Effector CD4-positive, alpha-beta T cell (primary cell): ENCODE data around the gene CDH13.

Source experiments
- DNase-seq: peaks from one replicate; pipeline ENCODE4 v3.0.0-alpha.2; 2020

CDH13 gene

DNA sequence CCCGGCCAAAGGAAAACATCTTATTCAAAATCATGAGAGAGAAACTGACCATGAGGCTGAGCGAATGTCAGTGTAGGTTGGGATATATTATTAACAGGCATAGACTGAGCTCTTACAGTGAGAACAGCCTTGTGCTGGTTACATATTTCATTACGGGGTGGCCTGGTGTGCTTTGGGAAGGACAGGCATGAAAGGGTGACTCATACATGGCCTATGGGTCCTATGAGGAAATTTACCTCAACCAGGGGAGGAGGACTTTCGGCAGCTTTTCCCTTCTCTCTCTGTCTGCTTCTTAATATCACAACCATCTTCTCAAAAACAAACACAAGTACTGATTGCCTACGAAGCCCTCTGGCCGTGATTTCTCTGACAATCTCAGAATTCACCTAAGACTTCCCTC, 579.1 kb downstream of the CDH13 start:
- no peak for DNase-seq

DNA sequence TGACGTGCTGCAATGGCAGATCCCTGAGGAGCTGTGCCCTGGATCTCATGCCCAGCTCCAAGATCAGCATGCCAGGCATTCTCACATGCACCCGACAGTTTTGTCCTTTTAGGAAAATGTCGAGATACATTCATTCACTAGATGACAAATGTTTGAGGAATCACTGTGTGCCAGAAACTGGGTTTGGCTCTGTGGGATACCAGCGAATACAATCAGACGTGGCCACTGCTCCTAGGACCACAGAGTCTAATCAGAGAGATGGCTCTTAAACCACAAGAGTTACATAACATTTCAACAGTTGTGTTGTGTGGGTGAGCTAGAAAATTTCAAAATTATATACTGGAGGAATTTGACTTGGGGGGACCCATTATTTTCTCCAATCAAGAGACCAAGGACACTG, 579.7 kb downstream of the CDH13 start:
- no peak for DNase-seq

DNA sequence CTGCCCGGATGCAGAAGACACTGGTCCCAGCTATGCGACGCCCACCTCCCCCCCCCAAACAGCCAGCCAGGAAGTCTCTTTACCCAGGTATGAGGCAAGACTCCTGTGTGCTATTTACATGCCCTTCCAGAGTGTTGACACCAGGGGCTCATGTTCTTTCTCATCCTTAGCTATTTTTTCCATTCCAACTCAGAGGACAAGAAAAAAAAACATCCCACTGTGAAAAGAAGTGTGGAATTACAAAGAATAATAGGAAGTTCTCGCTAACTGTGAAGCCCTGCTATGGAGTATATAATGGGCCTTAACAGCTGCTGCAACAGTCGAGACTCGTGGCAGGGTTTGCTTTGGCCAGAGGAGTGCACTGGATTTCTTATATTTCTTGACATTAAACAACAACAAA, 584.9 kb downstream of the CDH13 start:
- no peak for DNase-seq

DNA sequence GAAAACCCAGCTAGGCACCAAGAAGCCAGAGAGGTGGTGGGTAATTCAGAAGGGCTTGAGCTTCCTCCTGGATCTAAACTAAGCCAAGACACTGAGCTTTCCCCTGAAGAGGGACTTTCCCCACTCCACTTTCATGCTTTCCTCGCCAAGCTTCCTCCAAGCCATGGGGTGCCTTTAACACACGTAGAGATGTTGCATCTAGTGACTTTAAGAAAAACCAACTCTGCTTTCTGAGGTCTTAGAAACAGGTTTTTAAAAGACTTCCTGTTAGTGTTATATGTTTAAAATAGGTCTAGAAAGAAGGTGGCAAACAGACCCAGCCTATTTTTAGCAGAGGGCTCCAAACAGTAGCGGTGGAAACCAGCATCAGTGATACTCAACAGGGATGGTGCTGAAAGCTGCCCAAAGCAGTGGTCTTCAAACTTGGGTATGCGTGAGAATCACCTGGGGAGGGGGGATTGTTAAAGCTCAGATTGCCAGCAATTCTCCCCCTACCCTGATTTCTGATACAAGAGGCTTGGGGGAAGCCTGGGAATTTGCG, 585.6 kb downstream of the CDH13 start:
- DNase-seq: no peak

DNA sequence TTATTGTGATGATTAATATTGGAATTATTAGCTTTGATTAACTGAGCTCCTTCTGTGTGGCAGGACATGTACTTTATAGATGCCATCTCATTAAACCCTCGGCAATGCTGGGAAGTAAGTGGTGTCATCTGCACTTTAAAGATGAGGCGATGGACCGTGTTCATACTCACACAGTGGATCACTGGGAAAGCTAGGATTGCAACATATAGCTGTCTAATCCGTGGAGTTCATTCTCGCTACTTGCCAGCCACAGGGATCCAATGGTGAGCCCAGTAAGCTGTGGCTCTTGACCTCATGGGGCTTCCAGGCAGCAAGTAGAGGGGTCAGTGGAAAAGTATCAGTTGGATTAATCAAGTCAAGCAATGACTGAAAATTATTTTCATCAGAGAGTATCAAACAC, 587.9 kb downstream of the CDH13 start:
- DNase-seq: no peak

DNA sequence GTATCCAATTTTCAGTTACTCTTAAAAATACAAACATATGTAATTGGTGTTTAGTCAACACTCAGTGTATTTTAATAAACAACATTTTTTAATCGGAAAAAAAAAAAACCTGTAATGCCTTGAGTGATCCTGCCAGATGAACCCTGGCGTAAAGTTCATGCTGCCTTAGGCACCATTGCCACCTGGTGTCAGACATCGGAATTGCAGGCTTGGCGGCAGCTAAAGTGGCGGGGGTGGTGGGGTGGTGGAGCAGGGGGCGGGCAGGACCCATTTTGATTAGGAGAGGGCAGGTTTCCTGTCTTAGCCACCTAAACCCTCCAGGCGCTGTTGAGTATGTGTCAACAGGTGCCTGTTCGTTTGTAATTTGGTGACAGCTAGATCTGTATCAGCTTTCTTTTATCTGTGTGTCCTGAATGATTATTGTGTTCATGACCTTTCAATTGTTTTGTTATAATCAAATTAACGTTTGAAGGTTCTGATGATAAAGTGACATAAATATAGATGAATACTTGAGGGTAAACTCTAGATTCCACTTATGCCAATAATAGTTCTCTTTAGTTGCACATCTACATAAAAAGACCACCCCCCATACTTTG, 588.7 kb downstream of the CDH13 start:
- DNase-seq: peak; percentile 12

DNA sequence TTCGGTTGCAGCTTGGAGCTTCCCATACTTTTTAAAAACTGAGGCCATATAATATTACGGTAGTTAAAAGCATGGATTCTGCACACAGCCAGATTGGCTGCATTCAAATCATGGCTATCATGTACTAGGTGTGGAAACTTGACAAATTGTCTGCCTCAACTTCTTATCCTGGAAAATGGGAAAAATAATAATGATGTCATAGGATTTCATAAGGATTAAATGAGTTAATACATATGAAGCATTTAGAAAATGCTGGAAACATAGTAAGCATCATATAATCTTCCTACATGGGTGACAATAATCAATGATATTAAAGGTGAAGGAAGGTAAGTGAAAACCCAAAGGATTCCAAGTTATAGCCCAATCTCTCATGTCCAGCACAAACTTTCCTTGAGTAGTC, 592.5 kb downstream of the CDH13 start:
- DNase-seq: no peak

DNA sequence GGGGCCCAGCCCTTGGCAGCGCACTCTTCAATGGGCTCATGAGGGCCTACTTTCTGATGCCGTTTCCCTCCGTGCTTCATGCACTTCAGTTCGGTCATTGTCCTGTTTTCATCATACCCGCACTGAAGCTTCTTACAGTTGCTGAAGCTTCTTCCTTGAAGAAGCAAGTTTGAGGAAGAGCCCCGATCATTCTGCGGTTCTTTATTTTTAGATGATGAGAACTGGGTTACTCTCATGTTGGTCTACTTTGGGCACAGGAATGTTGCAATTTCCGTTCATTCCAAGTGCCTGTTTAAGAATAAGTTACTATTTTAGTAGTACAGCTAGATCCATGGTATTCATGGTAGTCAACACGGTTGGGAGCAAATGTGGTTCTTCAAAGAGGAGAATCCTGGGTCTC, 593.3 kb downstream of the CDH13 start:
- DNase-seq: no peak

DNA sequence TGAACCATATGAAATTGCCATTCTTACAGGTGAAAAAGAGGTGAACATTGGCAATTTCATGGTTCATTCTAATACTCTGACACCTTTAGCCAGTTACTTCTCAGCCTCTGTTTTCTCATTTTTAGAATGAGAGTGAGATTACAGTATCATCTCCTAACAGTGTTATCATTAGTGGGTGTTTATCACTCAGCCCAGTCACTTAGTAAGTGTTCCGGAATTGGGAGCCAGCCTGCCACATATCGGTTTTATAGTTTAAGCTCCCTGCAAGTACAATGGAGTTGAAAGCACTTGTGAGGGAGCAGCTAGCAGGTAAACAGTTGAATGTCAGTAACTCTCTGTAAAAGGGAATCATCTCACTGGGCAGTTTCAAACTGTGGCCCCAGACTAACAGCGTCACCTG, 597.9 kb downstream of the CDH13 start:
- no peak for DNase-seq

DNA sequence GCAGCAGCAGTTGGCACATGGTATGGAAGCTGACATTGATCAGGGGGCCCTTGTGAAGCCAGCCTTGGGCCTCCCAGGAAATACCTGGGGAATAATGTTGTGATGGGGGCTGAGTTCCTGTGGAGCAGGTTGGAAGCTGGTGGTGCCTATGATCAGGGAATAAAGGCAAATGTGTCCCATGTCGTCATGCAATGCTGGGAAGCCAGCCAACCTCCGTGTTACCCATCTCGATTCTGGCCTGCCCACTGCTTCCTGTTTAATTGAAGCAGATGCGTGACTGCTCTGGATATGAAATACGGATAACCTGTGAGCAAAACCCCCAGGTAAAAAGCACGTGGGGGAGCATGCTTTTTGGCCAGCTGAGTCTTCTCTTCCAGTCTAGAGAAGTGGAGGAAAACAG, 600.6 kb downstream of the CDH13 start:
- no peak for DNase-seq

DNA sequence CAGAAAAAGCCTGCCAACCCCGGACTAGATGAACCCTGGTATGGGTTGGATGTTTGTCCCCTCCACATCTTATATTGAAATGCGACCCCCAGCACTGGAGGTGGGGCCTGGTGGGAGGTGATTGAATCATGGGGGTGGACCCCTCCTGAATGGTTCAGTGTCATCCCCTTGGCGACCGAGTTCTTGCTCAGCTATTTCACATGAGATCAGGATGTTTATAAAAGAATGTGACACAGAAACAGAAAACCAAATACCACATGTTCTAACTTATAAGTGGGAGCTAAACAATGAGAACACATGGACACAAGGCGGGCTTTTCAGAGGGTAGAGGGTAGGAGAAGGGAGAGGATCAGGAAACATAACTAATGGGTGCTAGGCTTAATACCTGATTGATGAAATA, 605.0 kb downstream of the CDH13 start:
- DNase-seq: no peak

DNA sequence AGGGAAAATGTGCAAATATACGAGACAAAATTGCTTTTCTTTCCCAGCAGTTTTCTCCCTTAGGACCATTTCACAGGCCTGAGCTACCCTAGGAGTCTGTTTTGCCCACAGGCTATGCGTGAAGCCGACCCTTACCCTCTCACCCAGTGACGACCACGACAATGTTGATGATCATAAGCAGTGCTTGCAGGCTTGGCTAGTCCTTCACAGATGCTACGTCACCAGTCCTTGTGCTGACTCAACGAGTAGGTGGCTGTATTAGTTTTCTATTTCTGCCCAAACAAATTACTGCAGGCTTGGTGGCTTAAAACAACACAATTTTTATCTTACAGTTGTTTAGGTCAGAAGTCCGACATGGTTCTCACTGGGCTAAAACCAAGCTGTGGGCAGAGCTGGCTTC, 606.4 kb downstream of the CDH13 start:
- DNase-seq: no peak

DNA sequence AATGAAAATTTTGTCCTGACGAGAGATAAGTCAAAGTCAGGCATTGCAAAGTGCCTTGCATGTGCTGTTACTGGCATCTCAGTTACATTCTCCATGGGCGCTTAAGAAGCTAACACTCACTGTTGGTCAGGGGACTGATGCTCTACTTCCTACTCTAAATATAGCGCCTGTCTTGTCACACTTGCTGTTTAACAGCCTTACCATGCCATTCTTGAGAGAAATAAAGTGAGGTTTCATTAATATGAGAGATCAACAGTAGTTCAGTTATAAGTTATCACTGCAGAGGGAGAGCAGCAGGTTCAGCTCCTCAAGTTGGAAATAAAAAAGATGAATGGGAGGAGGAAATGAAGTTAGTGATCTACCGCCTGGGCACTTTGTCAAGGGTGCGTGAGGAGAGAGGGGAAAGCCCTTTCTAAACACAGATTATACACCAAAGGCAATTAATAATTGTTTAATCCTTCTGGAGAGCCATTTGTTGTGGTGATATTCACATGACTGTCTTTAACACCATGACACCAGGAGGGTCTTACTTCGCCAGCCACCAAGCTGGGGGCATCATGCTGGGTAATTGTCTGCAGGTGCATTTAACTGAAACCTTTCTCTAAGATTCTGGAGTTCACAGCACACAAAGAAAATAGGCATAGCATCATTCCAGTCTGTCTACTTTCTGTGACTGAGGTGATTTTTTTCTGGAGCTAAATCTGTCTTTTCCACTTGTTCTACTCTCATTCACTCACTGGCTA, 612.4 kb downstream of the CDH13 start:
- DNase-seq: no peak

DNA sequence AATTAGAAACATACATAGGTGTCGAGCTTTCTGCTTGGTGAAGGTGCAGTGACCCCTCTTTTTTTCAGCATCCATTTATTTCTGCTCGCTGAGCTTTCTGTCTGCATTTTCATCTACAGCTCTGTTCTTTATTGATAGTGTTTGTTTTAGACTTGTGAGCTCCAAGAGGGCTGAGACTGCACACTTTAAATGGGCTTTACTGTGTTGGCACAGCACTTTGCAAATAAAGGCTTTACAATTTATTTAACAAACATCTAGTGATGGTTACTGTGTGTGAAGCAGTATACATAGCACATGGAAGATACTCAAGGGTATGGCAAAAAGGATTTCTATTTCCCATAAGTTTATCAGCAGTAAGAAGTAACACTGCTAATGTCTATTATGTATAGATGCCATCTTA, 617.3 kb downstream of the CDH13 start:
- DNase-seq: no peak

DNA sequence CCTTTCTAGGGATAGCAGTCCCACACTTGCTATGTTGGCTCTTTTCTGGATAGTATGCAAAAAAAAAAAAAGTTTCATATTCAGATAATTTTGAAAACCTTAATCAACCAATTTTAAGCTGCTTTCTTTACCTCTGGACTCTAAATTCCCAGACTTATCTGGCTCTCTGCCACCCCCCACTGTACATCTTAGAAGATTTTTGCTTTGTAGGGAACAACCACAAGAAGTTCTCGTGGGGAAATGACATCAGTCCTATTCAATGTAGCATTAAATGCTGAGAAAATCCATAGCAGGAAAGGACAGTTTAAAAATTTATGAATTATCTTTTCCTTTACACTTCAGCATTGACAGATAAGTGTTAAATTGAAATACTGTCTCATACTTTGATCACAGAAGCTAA, 618.3 kb downstream of the CDH13 start:
- DNase-seq: no peak

DNA sequence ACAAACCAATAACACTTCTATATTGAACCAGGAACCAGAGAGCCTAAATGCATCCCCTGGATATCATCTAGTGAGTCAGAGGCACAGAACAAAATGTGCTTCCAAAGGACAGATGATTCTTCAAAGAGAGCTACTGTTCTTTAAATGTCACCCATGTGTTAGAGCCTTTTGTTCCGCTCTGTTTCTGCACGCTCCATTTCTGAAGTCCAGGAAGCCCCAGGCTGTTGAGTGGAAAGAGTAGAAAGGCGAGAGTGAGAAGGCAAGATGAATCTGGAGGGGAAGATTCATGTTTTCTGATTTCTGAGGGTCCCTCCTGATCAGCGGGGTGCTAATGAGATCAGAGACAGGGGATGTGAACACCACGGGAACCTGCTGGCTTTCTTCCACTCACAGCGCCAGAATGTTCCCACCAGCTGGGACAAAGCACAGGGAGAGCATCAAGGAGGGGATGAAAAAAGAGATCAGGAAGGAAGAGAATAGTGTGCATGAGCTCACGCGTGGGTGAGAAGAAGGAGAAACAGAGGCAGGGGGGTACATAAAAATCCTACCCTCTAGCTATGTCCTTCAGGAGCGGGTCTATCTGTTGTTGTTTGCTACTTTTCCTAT, 621.1 kb downstream of the CDH13 start:
- DNase-seq: no peak

DNA sequence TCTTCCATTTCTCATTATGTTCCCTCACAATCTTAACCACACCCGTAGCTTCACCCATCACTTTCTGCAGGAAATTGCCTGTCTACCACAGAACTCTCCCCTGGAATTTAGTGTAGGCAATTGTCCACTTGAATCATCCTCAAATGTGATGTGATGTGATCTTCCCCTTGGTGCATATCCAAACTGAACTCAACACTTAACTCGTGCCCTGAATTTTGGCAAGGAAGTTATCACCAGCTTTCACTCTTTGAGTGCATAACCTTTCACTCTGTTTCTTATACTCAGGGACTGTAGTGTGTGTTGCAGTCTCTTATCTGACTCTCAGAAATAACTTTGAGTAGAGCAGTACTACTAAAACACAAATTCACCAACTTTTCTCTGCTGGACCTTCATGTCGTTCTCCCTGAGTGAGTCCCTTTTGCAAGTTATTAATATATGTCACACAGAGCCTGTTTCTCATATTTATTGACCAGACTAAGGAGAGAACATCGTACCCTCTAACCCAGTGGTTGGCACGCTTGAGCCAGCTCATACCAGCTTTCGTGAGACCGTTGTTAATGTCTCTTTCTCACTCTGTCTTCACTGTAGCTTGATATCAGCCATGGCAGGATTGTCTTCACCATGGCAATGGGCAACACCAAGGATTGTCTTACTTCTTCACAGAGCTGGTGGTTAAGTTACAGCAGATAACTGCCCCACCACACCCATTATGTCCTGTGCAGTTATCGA, 622.1 kb downstream of the CDH13 start:
- no peak for DNase-seq

DNA sequence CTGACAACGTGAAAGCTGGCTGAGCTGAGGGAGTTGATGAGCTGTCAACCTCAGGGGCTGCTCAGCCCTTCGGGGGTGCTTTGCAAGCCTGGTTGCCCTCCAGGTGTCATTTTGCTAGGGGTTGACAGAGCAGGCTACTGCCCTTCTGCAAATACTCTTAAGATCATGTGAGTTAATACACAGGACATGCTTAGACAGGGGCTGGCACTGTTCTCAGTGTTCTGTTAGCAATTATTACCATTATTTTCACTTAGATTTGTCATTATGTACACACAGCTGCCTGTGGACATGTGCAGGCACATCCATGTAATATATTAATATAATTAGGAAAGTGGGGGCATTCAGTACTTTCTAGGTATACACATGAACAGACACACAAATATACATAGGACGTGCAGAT, 626.8 kb downstream of the CDH13 start:
- DNase-seq: no peak

DNA sequence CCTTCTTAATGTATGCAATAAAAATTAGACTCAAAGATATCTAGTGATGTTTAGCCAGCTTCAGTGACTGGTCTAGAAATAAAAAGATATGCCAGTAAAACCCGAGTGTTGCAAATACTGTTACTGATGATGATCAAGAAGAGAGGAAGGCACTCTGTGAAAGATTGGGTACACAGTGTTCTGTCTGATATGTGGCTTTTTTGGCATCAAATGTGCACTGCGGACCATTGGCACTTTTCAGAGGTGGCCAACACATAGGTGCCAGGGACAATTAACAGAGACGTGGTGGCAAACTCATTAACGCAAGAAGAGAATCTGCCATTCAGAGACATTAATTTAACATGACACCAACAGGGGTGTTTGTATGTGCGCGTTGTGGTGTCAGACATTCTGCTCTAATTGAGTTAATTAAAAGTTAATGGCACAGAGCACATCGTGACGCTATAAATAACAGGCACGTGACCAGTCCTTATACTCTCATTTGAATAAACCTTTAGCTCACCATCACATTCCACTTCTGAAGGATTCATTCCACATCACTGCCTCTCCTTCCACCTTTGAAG, 631.7 kb downstream of the CDH13 start:
- DNase-seq: no peak

DNA sequence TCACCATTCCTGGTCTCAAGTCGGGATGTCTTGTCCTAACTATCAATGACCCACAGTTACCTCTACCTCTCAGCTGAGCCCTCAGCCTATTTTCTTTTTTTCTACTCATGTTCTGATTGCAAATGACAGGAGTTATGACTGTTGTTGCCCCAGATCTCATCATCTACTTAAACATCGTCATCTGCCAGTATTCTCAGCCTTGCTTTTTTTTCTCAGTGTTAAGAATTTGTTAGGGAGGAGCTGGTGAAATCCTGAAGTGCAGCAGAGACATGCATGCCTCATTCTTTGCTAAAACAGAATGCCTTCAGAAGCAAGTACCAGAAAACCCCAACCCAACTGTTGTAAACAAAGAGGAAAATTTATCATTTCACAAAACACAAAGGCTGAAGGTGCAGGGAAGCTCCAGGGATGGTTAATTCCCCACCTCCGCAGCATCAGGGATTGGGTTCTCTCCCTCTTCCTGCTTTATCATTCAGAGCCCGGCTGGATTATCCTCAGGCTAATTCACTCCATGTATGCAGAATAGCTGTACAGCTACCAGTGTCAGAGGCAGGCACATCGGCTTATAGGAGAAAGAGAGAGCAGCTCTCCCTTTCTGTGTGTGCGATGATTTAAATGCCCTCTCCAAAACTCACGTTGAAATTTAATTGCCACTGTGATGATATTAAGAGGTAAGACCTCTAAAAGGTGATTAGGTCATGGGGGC, 640.2 kb downstream of the CDH13 start:
- DNase-seq: no peak

DNA sequence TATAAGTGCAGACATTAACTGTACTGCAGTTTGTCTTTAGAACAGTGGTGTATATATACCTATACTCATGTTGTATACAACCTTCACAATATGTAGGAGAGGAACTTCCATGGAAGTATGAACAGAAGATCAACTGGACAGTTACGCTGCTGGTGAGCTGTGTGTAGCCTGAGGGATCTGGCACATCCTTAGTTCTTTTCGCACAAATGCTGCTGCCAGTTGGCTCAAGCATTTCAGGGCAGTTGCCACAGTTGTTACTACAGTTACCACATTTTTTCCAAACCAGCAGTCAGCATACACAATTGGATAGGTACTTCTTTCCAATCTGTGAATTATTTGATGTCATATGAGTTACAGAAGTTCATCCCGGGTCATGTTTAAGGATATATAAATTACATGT, 641.4 kb downstream of the CDH13 start:
- DNase-seq: no peak

DNA sequence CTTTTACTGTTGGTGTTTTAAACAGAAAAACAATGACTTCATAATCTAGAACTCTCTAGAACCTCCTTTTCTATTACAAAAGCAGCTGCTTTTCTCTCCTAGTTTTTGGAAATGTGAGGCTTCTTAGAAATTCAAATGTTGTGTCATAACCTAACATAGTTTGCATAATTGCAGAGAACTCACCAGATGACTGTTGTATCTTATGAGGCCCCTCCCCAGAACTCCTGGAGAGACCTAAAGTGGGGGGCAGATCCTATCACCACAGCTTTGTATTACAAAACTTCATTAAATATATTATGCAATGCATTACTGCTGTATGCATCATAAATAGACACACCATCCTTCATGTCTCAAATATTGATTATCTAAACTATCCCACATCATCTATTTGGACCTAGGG, 642.3 kb downstream of the CDH13 start:
- DNase-seq: no peak

DNA sequence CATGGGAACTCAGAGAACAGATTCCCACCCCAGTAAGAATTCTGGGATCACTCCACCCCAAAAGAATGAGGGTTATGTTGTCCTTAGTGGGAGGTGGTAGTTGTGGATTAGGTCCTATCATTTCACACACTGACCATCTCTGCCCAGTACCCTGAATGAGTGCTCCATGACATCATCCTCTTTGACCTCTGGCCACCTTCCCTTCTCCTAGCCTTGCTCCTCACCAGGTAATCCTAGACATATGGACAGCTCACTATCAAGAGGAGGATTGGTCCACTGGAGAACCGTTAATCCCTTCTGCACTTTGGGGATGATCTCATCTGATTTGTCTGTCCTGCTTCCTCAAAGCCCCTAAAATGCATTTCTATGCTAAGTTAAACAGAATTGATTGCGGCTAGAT, 642.8 kb downstream of the CDH13 start:
- DNase-seq: no peak
